ENCODE data around the gene CCDC68.

GRCh38 chr18:54948350-54948837, 10.9 kb downstream of the CCDC68 start:
- TF ChIP-seq EP300 (IDR thresholded peaks at IDR 0.05) (no peak), CTCF (IDR thresholded peaks at IDR 0.05) (no peak), POLR2A (IDR thresholded peaks at IDR 0.05) (no peak), POLR2AphosphoS5 (IDR thresholded peaks at IDR 0.05) (no peak)

Measured in upper lobe of left lung (tissue), 4 donors.